Measurements from ENCODE around the gene CA11. TPM values are rescaled to one million over a fixed set of nuclear protein-coding genes. Genes with fewer than 3 reads are reported as not detected.

CA11 gene
- total and polyA plus RNA-seq, 2 donors from 2014 or later: 11.6 to 42.3 TPM

- no peak overlapping the region for H3K9ac ChIP-seq (ENCODE audit: low read length in 3 of 3)
- no peak for FAIRE-seq
- no peak for TF ChIP-seq CTCF (IDR thresholded peaks at IDR 0.05; ENCODE audit: borderline replicate concordance, extremely low read depth, insufficient read depth)
- no peaks in the 10 kb centered on the region for H3K27me3 ChIP-seq (ENCODE audit: control insufficient read depth, insufficient read depth, low read length)
- no peaks in the 10 kb centered on the region for H3K36me3 ChIP-seq (ENCODE audit: control insufficient read depth in 2 of 3, insufficient read depth in 3 of 3, low read length in 3 of 3)
- H3K4me3 ChIP-seq (ENCODE audit: low read length in 3 of 3): no peak overlapping the region
- H3K27ac ChIP-seq (ENCODE audit: low read depth in 2 of 2, low read length in 2 of 2): no peak overlapping the region
- intact Hi-C loops (cut with DNase I): no loop called here
- no peaks in the 10 kb centered on the region for H3K9me3 ChIP-seq (ENCODE audit: control insufficient read depth in 2 of 3, insufficient read depth in 1 of 3, low read length in 3 of 3)
- H3K4me1 ChIP-seq (ENCODE audit: control insufficient read depth in 2 of 3, insufficient read depth in 2 of 3, low read depth in 1 of 3, low read length in 3 of 3): peaks cover 5 to 13% (median 8%) of the 10 kb centered on the region in 3 donors
- DNase-seq: no peak
Measured at GRCh38 chr19:48642862-48643261, 3.1 kb downstream of the CA11 start.

- no peak overlapping the region for H3K4me3 ChIP-seq (ENCODE audit: low read length in 3 of 3)
- no peak for DNase-seq
- H3K27ac ChIP-seq (ENCODE audit: low read depth in 2 of 2, low read length in 2 of 2): no peak overlapping the region
- no peak for TF ChIP-seq CTCF (IDR thresholded peaks at IDR 0.05; ENCODE audit: borderline replicate concordance, extremely low read depth, insufficient read depth)
- intact Hi-C loops (cut with DNase I): no loop called here
- no peak overlapping the region for H3K9ac ChIP-seq (ENCODE audit: low read length in 3 of 3)
- peaks cover 5 to 13% (median 8%) of the 10 kb centered on the region in 3 donors for H3K4me1 ChIP-seq (ENCODE audit: control insufficient read depth in 2 of 3, insufficient read depth in 2 of 3, low read depth in 1 of 3, low read length in 3 of 3)
- no peaks in the 10 kb centered on the region for H3K36me3 ChIP-seq (ENCODE audit: control insufficient read depth in 2 of 3, insufficient read depth in 3 of 3, low read length in 3 of 3)
- no peaks in the 10 kb centered on the region for H3K27me3 ChIP-seq (ENCODE audit: control insufficient read depth, insufficient read depth, low read length)
- no peak for FAIRE-seq
- H3K9me3 ChIP-seq (ENCODE audit: control insufficient read depth in 2 of 3, insufficient read depth in 1 of 3, low read length in 3 of 3): no peaks in the 10 kb centered on the region
Measured at GRCh38 chr19:48641850-48642249, 4.1 kb downstream of the CA11 start.

- Histone ChIP-seq H3K4me1 (ENCODE audit: control insufficient read depth in 2 of 3, insufficient read depth in 2 of 3, low read depth in 1 of 3, low read length in 3 of 3) (peaks cover 5 to 14% (median 10%) of the 10 kb centered on the region in 3 donors), H3K27me3 (ENCODE audit: control insufficient read depth, insufficient read depth, low read length) (no peaks in the 10 kb centered on the region), H3K27ac (ENCODE audit: low read depth in 2 of 2, low read length in 2 of 2) (no peak overlapping the region), H3K36me3 (ENCODE audit: control insufficient read depth in 2 of 3, insufficient read depth in 3 of 3, low read length in 3 of 3) (no peaks in the 10 kb centered on the region), H3K4me3 (ENCODE audit: low read length in 3 of 3) (no peak overlapping the region), H3K9me3 (ENCODE audit: control insufficient read depth in 2 of 3, insufficient read depth in 1 of 3, low read length in 3 of 3) (no peaks in the 10 kb centered on the region), H3K9ac (ENCODE audit: low read length in 3 of 3) (peak overlapping the region in 1 of 3 donors; percentile 29)
- no peak for TF ChIP-seq CTCF (IDR thresholded peaks at IDR 0.05; ENCODE audit: borderline replicate concordance, extremely low read depth, insufficient read depth)
- DNase-seq (peak in 2 of 5 donors; percentile 73 to 79), FAIRE-seq (no peak)
- intact Hi-C loops (cut with DNase I): no loop called here
Measured at GRCh38 chr19:48639483-48640375, 6.3 kb downstream of the CA11 start.
